HepG2 (cell line): ENCODE measurements around the gene CSF1R. TPM values are rescaled to one million over a fixed set of nuclear protein-coding genes. Genes with fewer than 3 reads are reported as not detected.

Experiments used
- ATAC-seq: fragments of 200-7000 bp; cut with Tn5 transposase; 3 replicates; pipeline ENCODE4 v1.9.1; 2020; ENCODE audit warnings: mild to moderate bottlenecking, moderate library complexity
- BruUV-seq: library from RNA; stranded (reverse); fragments of 400-500 nt; replicated peaks from 2 replicates; lab custom pipeline; 2021; lab: Mats Ljungman, UMichigan
- CTCF ChIA-PET: fragments of 300-600 bp; formaldehyde crosslinking; extraction: SDS; loops from one replicate; lab custom pipeline; 2021; ENCODE audit warnings: low total read pairs, inconsistent platforms, low intra/inter-chr PET ratio; lab: Yijun Ruan, JAX
- POLR2A ChIA-PET: fragments of 350-600 bp; sonication (Branson Sonifier 250); formaldehyde crosslinking; loops from one replicate; lab custom pipeline; 2020; ENCODE audit warnings: antibody characterized with exemption, inconsistent platforms; lab: Yijun Ruan, JAX
- DNase-seq: peaks from one replicate; pipeline ENCODE4 v3.0.0-alpha.2; 2015; ENCODE audit warnings: low spot score
- FAIRE-seq: peaks from 3 replicates; lab custom pipeline; 2011; peaks lifted over from hg19 to GRCh38; lab: Jason Lieb, UNC
- H2AFZ ChIP-seq: one replicate; pipeline ENCODE4 v1.6.1; 2011; ENCODE audit warnings: low read length, inconsistent platforms
- H3K27ac ChIP-seq: fragments of 300-600 bp; 3 replicates; pipeline ENCODE4 v1.8.0; 2011; ENCODE audit warnings: mixed run types, mild to moderate bottlenecking, mixed read lengths, low read length, inconsistent platforms; ENCODE audit not compliant: insufficient read depth; ENCODE audit errors: extremely low read length
- H3K27me3 ChIP-seq, 2 experiments: fragments of 200-600 bp in 1 of 2; 2 replicates in 1 of 2; 3 replicates in 1 of 2; pipeline versions ENCODE4 v1.6.0 to v1.8.0; 2011; ENCODE audit warnings: low read length in 2 of 2, mild to moderate bottlenecking in 2 of 2, moderate library complexity in 2 of 2, inconsistent platforms in 1 of 2; ENCODE audit not compliant: insufficient read depth in 2 of 2, control insufficient read depth in 1 of 2
- H3K36me3 ChIP-seq, 2 experiments: fragments of 200-600 bp in 1 of 2; replicated peaks in 1 of 2; 2 replicates in 1 of 2; 3 replicates in 1 of 2; pipeline versions ENCODE4 v1.5.1 to v1.8.0; 2011; ENCODE audit warnings: low read length in 2 of 2, inconsistent platforms in 1 of 2; ENCODE audit not compliant: insufficient read depth in 2 of 2, control insufficient read depth in 1 of 2
- H3K4me1 ChIP-seq: 2 replicates; pipeline ENCODE4 v1.5.1; 2012; ENCODE audit warnings: low read length, inconsistent platforms; ENCODE audit not compliant: insufficient read depth
- H3K4me2 ChIP-seq: 2 replicates; pipeline ENCODE4 v1.6.0; 2011; ENCODE audit warnings: low read depth, low read length, inconsistent platforms
- H3K4me3 ChIP-seq, 3 experiments: fragments of 200-600 bp in 1 of 3; sonication (generic), shearing (Covaris generic) in 1 of 3; replicated peaks in 1 of 3; 2 replicates each; pipeline ENCODE4 v1.5.1; 2011 to 2016; ENCODE audit warnings: low read length in 3 of 3, inconsistent platforms in 2 of 3, low read depth in 2 of 3, mild to moderate bottlenecking in 2 of 3, control low read depth in 1 of 3, mixed read lengths in 1 of 3; ENCODE audit not compliant: insufficient read depth in 1 of 3
- H3K79me2 ChIP-seq: one replicate; pipeline ENCODE4 v1.6.1; 2011; ENCODE audit warnings: low read length, inconsistent platforms; ENCODE audit not compliant: insufficient read depth
- H3K9ac ChIP-seq: 2 replicates; pipeline ENCODE4 v1.6.0; 2011; ENCODE audit warnings: mild to moderate bottlenecking, low read depth, low read length, inconsistent platforms; ENCODE audit not compliant: insufficient read depth
- H3K9me3 ChIP-seq: 2 replicates; pipeline ENCODE4 v1.5.1; 2012; ENCODE audit warnings: mild to moderate bottlenecking, low read length
- H4K20me1 ChIP-seq: 2 replicates; pipeline ENCODE4 v1.6.0; 2011; ENCODE audit warnings: inconsistent platforms, mild to moderate bottlenecking, low read length, moderate library complexity; ENCODE audit not compliant: insufficient read depth
- ATF5 ChIP-seq: sonication (generic); formaldehyde crosslinking; IDR thresholded peaks from 2 replicates; pipeline ENCODE4 v1.4.0; 2020; ENCODE audit warnings: mild to moderate bottlenecking, low read depth, missing genetic modification reagents
- BRD4 ChIP-seq: sonication (generic); formaldehyde crosslinking; IDR thresholded peaks from 2 replicates; pipeline ENCODE4 v1.4.0; 2020; ENCODE audit warnings: missing genetic modification reagents
- FOXC1 ChIP-seq: sonication (generic); formaldehyde crosslinking; IDR thresholded peaks from 2 replicates; pipeline ENCODE4 v1.8.0; 2022; ENCODE audit warnings: mild to moderate bottlenecking, missing genetic modification reagents, borderline replicate concordance
- GRHL1 ChIP-seq: sonication (generic); formaldehyde crosslinking; conservative IDR thresholded peaks from 2 replicates; pipeline ENCODE4 v1.8.0; 2022; ENCODE audit warnings: missing genetic modification reagents
- KDM4B ChIP-seq: sonication (generic); formaldehyde crosslinking; IDR thresholded peaks from 2 replicates; pipeline ENCODE4 v1.4.0; 2020; ENCODE audit warnings: missing genetic modification reagents
- RARA ChIP-seq: IDR thresholded peaks from 2 replicates; pipeline ENCODE4 v1.6.1; 2016; ENCODE audit warnings: missing genetic modification reagents, missing compliant biosample characterization
- SNAI1 ChIP-seq: sonication (generic); formaldehyde crosslinking; IDR thresholded peaks from 2 replicates; pipeline ENCODE4 v1.5.0; 2020; ENCODE audit warnings: mild to moderate bottlenecking, missing genetic modification reagents, borderline replicate concordance
- SNAPC5 ChIP-seq: sonication (generic); formaldehyde crosslinking; IDR thresholded peaks from 2 replicates; pipeline ENCODE4 v1.8.1; 2023; ENCODE audit warnings: mild to moderate bottlenecking, missing genetic modification reagents, borderline replicate concordance
- ZBTB34 ChIP-seq: sonication (generic); formaldehyde crosslinking; IDR thresholded peaks from 2 replicates; pipeline ENCODE4 v1.8.0; 2022; ENCODE audit warnings: mild to moderate bottlenecking, missing genetic modification reagents
- ZNF296 ChIP-seq: sonication (generic); formaldehyde crosslinking; conservative IDR thresholded peaks from 2 replicates; pipeline ENCODE4 v1.5.0; 2020; ENCODE audit warnings: mild to moderate bottlenecking, missing genetic modification reagents
- ZNF3 ChIP-seq: IDR thresholded peaks from 2 replicates; pipeline ENCODE4 v1.7.0; 2017; ENCODE audit warnings: inconsistent platforms
- ZNF441 ChIP-seq: sonication (generic); formaldehyde crosslinking; IDR thresholded peaks from 2 replicates; pipeline ENCODE4 v1.7.0; 2021; ENCODE audit warnings: missing genetic modification reagents, borderline replicate concordance
- ZNF567 ChIP-seq: sonication (generic); formaldehyde crosslinking; IDR thresholded peaks from 2 replicates; pipeline ENCODE4 v1.8.1; 2023; ENCODE audit warnings: mild to moderate bottlenecking, missing genetic modification reagents, borderline replicate concordance
- ZNF670 ChIP-seq: sonication (generic); formaldehyde crosslinking; IDR thresholded peaks from 2 replicates; pipeline ENCODE4 v1.8.0; 2022; ENCODE audit warnings: mild to moderate bottlenecking, missing genetic modification reagents, borderline replicate concordance
- ZNF891 ChIP-seq: sonication (generic); formaldehyde crosslinking; IDR thresholded peaks from 2 replicates; pipeline ENCODE4 v1.5.0; 2020; ENCODE audit warnings: mild to moderate bottlenecking, missing genetic modification reagents
- WGBS: methylation state at CpG from one replicate; pipeline ENCODE4 v1.1.6; 2017; ENCODE audit warnings: low lambda C conversion rate; 5-methylcytosine and 5-hydroxymethylcytosine counted together
- in situ Hi-C: cut with HindIII; loops from 2 replicates; pipeline ENCODE4 v1.10.0; 2017; ENCODE audit warnings: low pct_unique_long_range_greater_than_20kb; ENCODE audit not compliant: extremely low pct_ligation_motif_present
- intact Hi-C: fragments of 100-400 bp; cut with micrococcal nuclease; formaldehyde crosslinking; loops from one replicate; pipeline ENCODE4 v1.10.0; 2022; ENCODE audit not compliant: unreplicated experiment
- polyA plus RNA-seq, 8 experiments: library from polyadenylated mRNA; depleted of rRNA in 3 of 8; stranded (reverse) in 7 of 8; unstranded in 1 of 8; fragments of >200 nt; fragmentation: Illumina TruSeq in 4 of 8; extraction: Trizol in 4 of 8; gene quantifications; 2 replicates each; pipeline versions ENCODE4 v1.2.1 to v1.2.3, GENCODE V29; 2011 to 2016; ENCODE audit warnings: low read depth in 4 of 8, missing spikeins in 1 of 8, mixed read lengths in 1 of 8; ENCODE audit not compliant: insufficient read depth in 1 of 8
- total RNA-seq, 5 experiments: library from RNA; depleted of rRNA; stranded (reverse); fragments of >200 nt; fragmentation: Illumina TruSeq; extraction: Trizol; gene quantifications; 2 replicates each; pipeline ENCODE4 v1.2.3, GENCODE V29; 2016; ENCODE audit warnings: low read depth in 1 of 5
- TF ChIP-seq, protein P1 (sequence below): sonication (generic); formaldehyde crosslinking; IDR thresholded peaks from 2 replicates; pipeline ENCODE4 v1.5.0; 2020; ENCODE audit warnings: missing genetic modification reagents

The CSF1R gene
- total and polyA plus RNA-seq, 2 of the 13 experiments (the other 11 are each of a cell fraction or from before 2014, with no cell fraction given) = 0.01 TPM; not detected in 1

GRCh38 chr5:150126921-150127265, 40.5 kb upstream of the CSF1R start:
- 17% methylated on average over 1 of the region's 6 CpGs for WGBS
- no TSS peak for BruUV-seq
- peaks cover 45% of the 10 kb centered on the region for H3K4me1 ChIP-seq
- DNase-seq (no peak), ATAC-seq (no peak), FAIRE-seq (no peak)
- CTCF ChIA-PET = no interaction called here
- POLR2A ChIA-PET = no interaction called here
- no peaks in the 10 kb centered on the region for H3K27me3 ChIP-seq
- in situ Hi-C loops (loop anchor here (5.0 kb wide), 2 partner anchors 50 to 90 kb away; no protein-coding TSS in a partner anchor), intact Hi-C loops (loop anchor here (10.0 kb wide), 1 partner anchor 292 kb away; no protein-coding TSS in a partner anchor)
- no peaks in the 10 kb centered on the region for H3K79me2 ChIP-seq
- H4K20me1 ChIP-seq = no peaks in the 10 kb centered on the region
- H3K27ac ChIP-seq = no peak overlapping the region
- H2AFZ ChIP-seq = no peak overlapping the region
- H3K9me3 ChIP-seq = no peaks in the 10 kb centered on the region
- no peak overlapping the region for H3K4me2 ChIP-seq
- no peaks in the 10 kb centered on the region; a peak in 1 of 5 replicates for H3K36me3 ChIP-seq
- no peak overlapping the region for H3K4me3 ChIP-seq
- no peak for TF ChIP-seq ZNF891 (CRISPR knock-in tag)
- no peak for TF ChIP-seq ZNF567 (CRISPR knock-in tag)
- no peak for TF ChIP-seq ZNF3 (CRISPR knock-in tag)
- no peak for TF ChIP-seq ZNF670 (CRISPR knock-in tag)
- no peak for TF ChIP-seq SNAI1 (CRISPR knock-in tag)
- TF ChIP-seq ZNF296 (CRISPR knock-in tag) = no peak
- no peak for TF ChIP-seq RARA (CRISPR knock-in tag)
- TF ChIP-seq KDM4B (CRISPR knock-in tag) = no peak
- TF ChIP-seq GRHL1 (CRISPR knock-in tag) = no peak
- no peak for TF ChIP-seq SNAPC5 (CRISPR knock-in tag)
- no peak for TF ChIP-seq ATF5 (CRISPR knock-in tag)
- no peak for TF ChIP-seq ZNF441 (CRISPR knock-in tag)
- TF ChIP-seq FOXC1 (CRISPR knock-in tag) = no peak
- TF ChIP-seq BRD4 (CRISPR knock-in tag) = no peak
- TF ChIP-seq, protein P1, sequence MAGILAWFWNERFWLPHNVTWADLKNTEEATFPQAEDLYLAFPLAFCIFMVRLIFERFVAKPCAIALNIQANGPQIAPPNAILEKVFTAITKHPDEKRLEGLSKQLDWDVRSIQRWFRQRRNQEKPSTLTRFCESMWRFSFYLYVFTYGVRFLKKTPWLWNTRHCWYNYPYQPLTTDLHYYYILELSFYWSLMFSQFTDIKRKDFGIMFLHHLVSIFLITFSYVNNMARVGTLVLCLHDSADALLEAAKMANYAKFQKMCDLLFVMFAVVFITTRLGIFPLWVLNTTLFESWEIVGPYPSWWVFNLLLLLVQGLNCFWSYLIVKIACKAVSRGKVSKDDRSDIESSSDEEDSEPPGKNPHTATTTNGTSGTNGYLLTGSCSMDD = no peak
- TF ChIP-seq ZBTB34 = no peak
- H3K9ac ChIP-seq = no peak overlapping the region
